Adrenal gland (tissue), 12 donors: ENCODE results near the gene CCDC102A. TPM values are rescaled to one million over a fixed set of nuclear protein-coding genes. Genes with fewer than 3 reads are reported as not detected.
A peak's percentile ranks its signal among the peaks of the same experiment; 100 is the strongest.

Source experiments
- DNase-seq, 7 donors: peaks; one replicate each; pipeline ENCODE4 v3.0.0-alpha.2; 2019 to 2020
- H3K27ac ChIP-seq, 5 donors: fragments of 200-600 bp; sonication (generic) in 4 of 5; 1 replicate in 3 of 5; 2 replicates in 2 of 5; pipeline versions ENCODE4 v1.5.1 to v1.8.0; 2016 to 2020; ENCODE audit warnings: mild to moderate bottlenecking in 1 of 5
- H3K27me3 ChIP-seq: fragments of 200-600 bp; 2 replicates; pipeline ENCODE4 v1.8.0; 2021
- H3K36me3 ChIP-seq, 2 donors: fragments of 200-600 bp; replicated peaks in 1 of 2; 1 replicate in 1 of 2; 2 replicates in 1 of 2; pipeline versions ENCODE4 v1.5.1 to v1.8.0; 2018 to 2022
- H3K4me1 ChIP-seq, 2 donors: fragments of 200-600 bp; replicated peaks in 1 of 2; 1 replicate in 1 of 2; 2 replicates in 1 of 2; pipeline versions ENCODE4 v1.5.1 to v1.8.0; 2018 to 2021
- H3K4me3 ChIP-seq, 4 donors: fragments of 200-600 bp; sonication (generic) in 3 of 4; one replicate each; pipeline ENCODE4 v1.5.1; 2016 to 2018
- H3K9me3 ChIP-seq, 3 donors: fragments of 200-600 bp; sonication (generic) in 1 of 3; replicated peaks in 1 of 3; 1 replicate in 2 of 3; 2 replicates in 1 of 3; pipeline versions ENCODE4 v1.5.1 to v1.8.0; 2016 to 2021
- POLR2A ChIP-seq, 2 donors: fragments of 450-650 bp; IDR thresholded peaks; one replicate each; pipeline ENCODE4 v1.6.1; 2017; ENCODE audit warnings: antibody characterized with exemption in 2 of 2, mild to moderate bottlenecking in 2 of 2, moderate library complexity in 1 of 2
- WGBS, 4 donors: extraction: QIAGEN DNeasy Blood & Tissue Kit in 2 of 4; methylation state at CpG; one replicate each; pipeline versions ENCODE4 v1.1.5 to v1.1.7; 2013 to 2017; 5-methylcytosine and 5-hydroxymethylcytosine counted together
- intact Hi-C, 2 donors: fragments of 100-400 bp; cut with DNase I; formaldehyde crosslinking; loops; one replicate each; pipeline versions ENCODE4 v1.14.1 to v1.15.0; 2022 to 2023
- polyA plus RNA-seq, 3 donors: library from polyadenylated mRNA; stranded (reverse); fragments of 200-250 nt in 2 of 3; fragments of 350-450 nt in 1 of 3; fragmentation: Illumina TruSeq in 1 of 3; extraction: RNeasy Lipid Tissue Mini Kit (QIAGEN cat#74804) in 1 of 3; gene quantifications; one replicate each; pipeline ENCODE4 v1.2.3, GENCODE V29; 2013 to 2014
- total RNA-seq, 9 donors: library from RNA; depleted of rRNA in 4 of 9; stranded (reverse); fragments of >200 nt in 4 of 9; fragments of 120-200 nt in 1 of 9; fragmentation: NEBNext Ultra II Directional in 1 of 9; extraction: Animal tissue kit (Norgen Biotek cat#: 25700) in 1 of 9; gene quantifications; one replicate each; pipeline versions ENCODE4 v1.1.0 to v1.2.4, GENCODE V29; 2013 to 2023
- TF ChIP-seq, protein P1 (sequence below), 6 experiments: fragments of 450-650 bp in 4 of 6; fragments of 200-600 bp in 2 of 6; sonication (generic) in 1 of 6; IDR thresholded peaks; 1 replicate in 5 of 6; 2 replicates in 1 of 6; pipeline versions ENCODE4 v1.5.1 to v1.8.0; 2016 to 2021; ENCODE audit warnings: antibody characterized with exemption in 6 of 6, mild to moderate bottlenecking in 2 of 6, moderate library complexity in 1 of 6
- donor health status: healthy with polysubstance abuse.
- donor health status: Bipolar disorder and iron deficiency.
- donor health status: DM: yes; HTN: yes; CAD: no.
- donor health status: DM: no; HTN: no; CAD: no.
- donor health status: DM: no; HTN: no; CAD: no.
- donor health status: DM: yes; HTN: yes; CAD: no.

The CCDC102A gene
- total and polyA plus RNA-seq, 12 donors = 1.6 to 23.6 (median 8.9) TPM

DNA sequence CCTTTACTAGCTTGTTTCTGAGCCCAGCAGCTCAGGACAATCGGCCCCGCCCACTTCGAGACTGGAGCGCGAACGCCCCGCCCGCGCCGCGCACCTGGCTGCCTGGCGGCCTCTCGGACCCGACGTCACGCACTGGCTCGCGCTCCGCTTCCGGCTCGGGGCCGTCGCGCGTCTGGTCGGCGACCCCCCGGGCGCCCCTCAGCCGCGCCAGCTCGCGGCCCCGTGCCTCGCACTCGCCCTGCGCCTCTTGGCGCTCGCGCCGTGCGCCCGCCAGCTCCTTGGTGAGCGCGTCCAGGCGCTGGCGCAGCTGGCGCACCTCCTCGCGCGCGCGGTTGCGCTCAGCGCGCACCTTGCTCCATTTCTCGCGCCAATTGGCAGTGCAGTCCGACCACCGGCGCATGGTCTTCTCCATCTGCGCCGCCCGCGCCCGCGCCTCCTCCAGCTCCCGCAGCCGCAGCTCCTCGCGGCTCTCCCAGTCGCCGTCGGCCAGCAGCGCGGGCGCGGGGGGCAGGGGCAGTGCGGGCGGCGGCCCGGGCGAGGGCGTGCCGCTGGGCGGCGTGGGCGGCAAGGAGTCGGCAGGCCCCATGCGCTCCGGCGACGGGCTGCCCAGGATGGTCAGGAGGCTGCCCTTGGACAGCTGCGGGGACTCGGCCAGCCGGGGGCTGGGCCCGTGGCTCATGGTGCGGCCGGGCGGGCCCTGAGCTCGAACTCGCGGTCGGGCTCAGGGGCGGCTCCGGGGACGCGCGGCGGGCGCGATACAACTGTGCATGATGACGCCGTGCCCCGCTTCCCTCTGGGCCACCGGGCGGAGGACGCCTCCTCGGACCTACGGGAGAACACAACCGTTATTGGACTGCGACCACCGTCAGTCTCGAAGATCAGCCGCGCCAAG, 7.6 kb downstream of the CCDC102A start:
- Histone ChIP-seq H3K27me3 (no peaks in the 10 kb centered on the region), H3K4me1 (peaks cover 6 to 24% of the 10 kb centered on the region in 2 donors), H3K4me3 (no peak overlapping the region), H3K9me3 (no peaks in the 10 kb centered on the region), H3K27ac (no peak overlapping the region), H3K36me3 (no peaks in the 10 kb centered on the region)
- peak in 1 of 7 donors; percentile 9 for DNase-seq
- TF ChIP-seq, protein P1, sequence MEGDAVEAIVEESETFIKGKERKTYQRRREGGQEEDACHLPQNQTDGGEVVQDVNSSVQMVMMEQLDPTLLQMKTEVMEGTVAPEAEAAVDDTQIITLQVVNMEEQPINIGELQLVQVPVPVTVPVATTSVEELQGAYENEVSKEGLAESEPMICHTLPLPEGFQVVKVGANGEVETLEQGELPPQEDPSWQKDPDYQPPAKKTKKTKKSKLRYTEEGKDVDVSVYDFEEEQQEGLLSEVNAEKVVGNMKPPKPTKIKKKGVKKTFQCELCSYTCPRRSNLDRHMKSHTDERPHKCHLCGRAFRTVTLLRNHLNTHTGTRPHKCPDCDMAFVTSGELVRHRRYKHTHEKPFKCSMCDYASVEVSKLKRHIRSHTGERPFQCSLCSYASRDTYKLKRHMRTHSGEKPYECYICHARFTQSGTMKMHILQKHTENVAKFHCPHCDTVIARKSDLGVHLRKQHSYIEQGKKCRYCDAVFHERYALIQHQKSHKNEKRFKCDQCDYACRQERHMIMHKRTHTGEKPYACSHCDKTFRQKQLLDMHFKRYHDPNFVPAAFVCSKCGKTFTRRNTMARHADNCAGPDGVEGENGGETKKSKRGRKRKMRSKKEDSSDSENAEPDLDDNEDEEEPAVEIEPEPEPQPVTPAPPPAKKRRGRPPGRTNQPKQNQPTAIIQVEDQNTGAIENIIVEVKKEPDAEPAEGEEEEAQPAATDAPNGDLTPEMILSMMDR (IDR thresholded peaks at IDR 0.05) = no peak
- no peak for TF ChIP-seq POLR2A (IDR thresholded peaks at IDR 0.05)
- 45 to 89% (median 81%) methylated on average over 88 to 126 of the region's 126 CpGs for WGBS, 4 donors
- intact Hi-C loops = no loop called here

DNA sequence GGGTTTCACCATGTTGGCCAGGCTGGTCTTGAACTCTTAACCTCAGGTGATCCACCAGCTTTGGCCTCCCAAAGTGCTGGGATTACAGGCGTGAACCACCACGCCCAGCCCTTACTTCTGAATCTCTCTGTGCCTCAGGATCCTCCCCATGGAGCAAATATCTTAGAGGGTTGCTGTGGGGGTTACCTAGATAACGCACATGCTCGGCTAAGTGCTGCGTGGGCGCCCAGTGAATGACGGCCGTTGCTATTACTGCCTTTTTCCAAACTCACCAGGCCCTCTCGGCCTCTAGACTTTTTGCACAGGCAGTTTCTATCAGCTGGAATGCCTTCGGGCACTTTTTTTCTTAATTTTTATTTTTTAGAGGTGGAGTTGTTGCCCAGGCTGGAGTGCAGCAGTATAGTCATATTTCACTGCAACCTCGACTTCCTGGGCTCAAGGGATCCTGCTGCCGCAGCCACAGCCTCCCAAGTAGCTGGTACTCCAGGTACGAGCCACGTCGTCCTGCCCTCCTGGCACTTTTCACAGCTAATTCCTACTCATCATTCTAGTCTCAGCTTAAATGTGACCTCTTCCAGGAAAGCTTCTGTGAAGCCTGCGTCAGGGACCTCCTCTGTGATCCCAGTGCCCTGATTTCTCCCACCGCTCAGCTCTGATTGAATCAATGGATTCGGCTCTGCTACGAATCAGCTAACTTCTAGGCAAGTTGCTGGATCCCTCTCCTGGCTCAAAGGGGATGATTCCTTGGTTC, 8.6 kb downstream of the CCDC102A start:
- H3K27ac ChIP-seq = no peak overlapping the region
- intact Hi-C loops = no loop called here
- no peak for TF ChIP-seq POLR2A (IDR thresholded peaks at IDR 0.05)
- TF ChIP-seq, protein P1 (IDR thresholded peaks at IDR 0.05) = no peak
- H3K27me3 ChIP-seq = no peaks in the 10 kb centered on the region
- H3K9me3 ChIP-seq = no peaks in the 10 kb centered on the region
- DNase-seq = no peak
- peaks cover 2 to 20% of the 10 kb centered on the region in 2 donors for H3K4me1 ChIP-seq
- H3K4me3 ChIP-seq = no peak overlapping the region
- WGBS, 4 donors = 92 to 96% (median 94%) methylated on average over 19 of the region's 19 CpGs
- H3K36me3 ChIP-seq = no peaks in the 10 kb centered on the region

DNA sequence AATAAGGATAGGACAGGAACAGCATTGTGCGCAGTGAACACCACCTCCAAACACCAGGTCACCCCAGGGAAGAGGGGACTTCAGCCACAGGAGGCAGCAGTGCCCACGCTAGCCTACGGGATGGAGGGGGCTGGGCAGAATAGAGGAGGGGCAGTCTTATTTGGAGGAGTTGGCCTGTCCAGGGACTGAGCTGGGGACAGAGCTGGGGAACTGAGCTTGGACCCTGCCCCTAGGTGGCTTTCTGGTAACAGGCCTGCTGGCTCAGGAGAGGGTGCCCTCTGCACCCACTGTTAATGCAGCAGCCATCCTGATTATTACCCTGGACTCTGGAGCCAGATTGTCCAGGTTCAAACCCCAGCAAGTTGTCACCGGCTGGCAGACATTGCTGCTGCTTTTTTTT, 9.3 kb downstream of the CCDC102A start:
- TF ChIP-seq, protein P1 (IDR thresholded peaks at IDR 0.05) = no peak
- TF ChIP-seq POLR2A (IDR thresholded peaks at IDR 0.05) = no peak
- H3K9me3 ChIP-seq = no peaks in the 10 kb centered on the region
- H3K4me1 ChIP-seq = peaks cover 0 to 15% of the 10 kb centered on the region in 2 donors
- H3K4me3 ChIP-seq = no peak overlapping the region
- WGBS, 4 donors = 76 to 92% (median 85%) methylated on average over 4 of the region's 4 CpGs
- intact Hi-C loops = no loop called here
- H3K36me3 ChIP-seq = no peaks in the 10 kb centered on the region
- no peak for DNase-seq
- H3K27ac ChIP-seq = no peak overlapping the region
- H3K27me3 ChIP-seq = no peaks in the 10 kb centered on the region

DNA sequence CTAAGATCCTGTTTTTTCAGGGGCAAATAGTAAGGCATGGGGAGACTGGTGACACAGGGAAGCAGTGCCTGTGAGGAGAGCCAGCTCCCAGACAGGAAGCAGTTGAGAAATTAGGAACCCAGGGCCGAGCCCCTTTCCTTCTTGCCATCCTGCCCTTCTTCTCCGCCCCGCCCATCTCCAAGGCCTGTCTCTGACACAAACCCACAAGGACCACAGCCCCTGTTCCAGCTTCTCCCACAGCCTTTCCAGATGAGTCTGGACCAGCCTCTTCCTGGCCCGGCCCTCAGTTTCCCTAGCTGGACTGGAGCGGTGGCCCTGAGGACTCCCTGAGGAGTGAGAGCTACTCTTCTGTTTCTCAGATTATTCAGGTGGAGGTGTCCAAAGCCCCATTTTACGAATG, 9.9 kb downstream of the CCDC102A start:
- H3K9me3 ChIP-seq = no peaks in the 10 kb centered on the region
- DNase-seq = no peak
- H3K27me3 ChIP-seq = no peaks in the 10 kb centered on the region
- H3K36me3 ChIP-seq = no peaks in the 10 kb centered on the region
- no peak overlapping the region for H3K27ac ChIP-seq
- intact Hi-C loops = no loop called here
- H3K4me1 ChIP-seq = peaks cover 0 to 12% of the 10 kb centered on the region in 2 donors
- H3K4me3 ChIP-seq = no peak overlapping the region
- 81 to 85% (median 84%) methylated on average over 6 of the region's 6 CpGs for WGBS, 4 donors
- TF ChIP-seq, protein P1 (IDR thresholded peaks at IDR 0.05) = no peak
- TF ChIP-seq POLR2A (IDR thresholded peaks at IDR 0.05) = no peak
